Colonic mucosa (tissue), 4 donors: ENCODE data around the gene MAP3K5. TPM values are rescaled to one million over a fixed set of nuclear protein-coding genes. Genes with fewer than 3 reads are reported as not detected.
A peak's percentile ranks its signal among the peaks of the same experiment; 100 is the strongest.
"Not testable (repeated sequence)": the region's sequence is repeated elsewhere in the genome, so short reads cannot be mapped to it uniquely, and the experiment has no call there.

Experiments
- DNase-seq: peaks from one replicate; pipeline ENCODE4 v3.0.0-alpha.2; 2020
- H3K27ac ChIP-seq: fragments of 200-600 bp; one replicate; pipeline ENCODE4 v1.8.0; 2021
- H3K27me3 ChIP-seq: fragments of 200-600 bp; one replicate; pipeline ENCODE4 v1.8.0; 2021
- H3K36me3 ChIP-seq: fragments of 200-600 bp; one replicate; pipeline ENCODE4 v1.8.0; 2021
- H3K4me1 ChIP-seq: fragments of 200-600 bp; one replicate; pipeline ENCODE4 v1.8.0; 2021; ENCODE audit warnings: mild to moderate bottlenecking
- H3K4me3 ChIP-seq: fragments of 200-600 bp; one replicate; pipeline ENCODE4 v1.8.0; 2021
- H3K9ac ChIP-seq, 2 donors: one replicate each; pipeline ENCODE4 v1.7.0; 2013; ENCODE audit warnings: control low read depth in 2 of 2, low read depth in 2 of 2, low read length in 2 of 2
- H3K9me3 ChIP-seq: fragments of 200-600 bp; one replicate; pipeline ENCODE4 v1.8.0; 2021
- CTCF ChIP-seq: fragments of 200-600 bp; IDR thresholded peaks from one replicate; pipeline ENCODE4 v1.8.0; 2022; ENCODE audit warnings: antibody characterized with exemption, mild to moderate bottlenecking
- intact Hi-C: fragments of 100-400 bp; cut with DNase I; formaldehyde crosslinking; loops from one replicate; pipeline ENCODE4 v1.14.1; 2022
- total RNA-seq, 2 donors: library from RNA; stranded (reverse); fragmentation: NEBNext Ultra II Directional in 1 of 2; extraction: Animal tissue kit (Norgen Biotek cat#: 25700) in 1 of 2; gene quantifications; one replicate each; pipeline ENCODE4 v1.2.1, GENCODE V29; 2021
- donor health status: healthy.
- donor health status: DM: no; HTN: no; CAD: no.
- donor health status: DM: no; HTN: no; CAD: no.

MAP3K5 gene
- total RNA-seq, 2 donors from 2014 or later, result 15.3 to 17.1 TPM

GRCh38 chr6:136598048-136598447 lies 194.2 kb downstream of the MAP3K5 start:
- Histone ChIP-seq H3K4me1 (no peaks in the 10 kb centered on the region), H3K36me3 (no peaks in the 10 kb centered on the region), H3K27ac (no peak overlapping the region), H3K27me3 (no peaks in the 10 kb centered on the region), H3K9me3 (no peaks in the 10 kb centered on the region), H3K9ac (no peak overlapping the region), H3K4me3 (no peak overlapping the region)
- TF ChIP-seq CTCF, result no peak
- no peak for DNase-seq
- intact Hi-C loops, result no loop called here

DNA sequence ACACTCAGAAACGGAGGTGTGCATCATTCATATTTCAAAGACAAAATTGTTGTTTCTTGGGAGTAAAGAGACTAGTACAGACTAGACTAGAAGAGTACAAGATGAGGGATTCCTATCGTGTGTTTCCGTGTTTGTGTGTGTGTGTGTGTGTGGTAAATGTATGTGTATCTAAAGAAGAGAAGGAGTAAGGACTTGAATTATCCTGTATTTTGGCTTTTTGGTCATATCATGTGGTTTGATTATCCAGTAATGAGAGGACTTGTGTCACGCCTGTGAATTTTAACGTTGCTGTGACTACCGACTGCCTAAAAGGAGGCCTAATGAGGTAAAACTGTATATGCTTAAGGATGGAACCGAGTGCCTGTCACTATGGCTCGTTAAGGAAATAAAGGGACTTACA lies 197.6 kb downstream of the MAP3K5 start:
- intact Hi-C loops, result no loop called here
- no peaks in the 10 kb centered on the region for H3K9me3 ChIP-seq
- no peak for DNase-seq
- no peaks in the 10 kb centered on the region for H3K4me1 ChIP-seq
- H3K36me3 ChIP-seq, result no peaks in the 10 kb centered on the region
- H3K27ac ChIP-seq, result no peak overlapping the region
- no peak for TF ChIP-seq CTCF
- H3K27me3 ChIP-seq, result no peaks in the 10 kb centered on the region
- H3K4me3 ChIP-seq, result no peak overlapping the region
- H3K9ac ChIP-seq, result no peak overlapping the region

DNA sequence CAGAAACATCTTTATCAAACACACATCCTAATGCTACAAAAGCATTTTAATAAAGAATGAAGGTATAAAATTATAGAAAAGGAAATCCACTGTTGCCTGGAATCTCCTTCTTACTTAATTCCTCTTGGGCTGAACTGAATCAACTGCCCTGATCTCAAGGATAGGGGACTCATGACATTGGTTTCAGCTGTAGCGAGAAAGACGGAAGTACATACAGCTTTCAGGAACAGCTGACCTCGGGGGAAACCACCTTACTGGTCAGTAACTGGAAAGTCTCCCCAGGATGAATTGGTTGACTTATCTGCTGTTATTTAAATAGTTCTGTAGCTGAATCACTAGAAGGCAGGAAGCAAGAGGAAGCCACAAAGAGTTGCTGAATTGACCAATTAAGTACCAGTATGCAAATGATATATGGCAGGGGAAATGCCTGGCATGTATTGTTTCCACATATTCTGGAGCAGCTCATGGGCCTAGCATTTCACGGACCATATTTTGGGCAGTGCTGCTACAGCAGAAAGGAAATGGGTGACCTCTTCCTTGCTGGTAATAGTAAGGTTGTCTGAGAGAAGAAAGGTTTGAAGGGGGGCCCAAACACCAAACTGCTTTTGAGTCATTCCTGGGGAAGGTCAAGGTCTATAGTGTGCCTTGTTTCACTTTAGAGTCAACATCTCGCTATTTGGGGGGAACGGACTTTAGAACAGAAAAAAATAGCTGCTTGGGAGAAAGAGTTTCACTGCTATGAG lies 198.4 kb downstream of the MAP3K5 start:
- TF ChIP-seq CTCF, result no peak
- Histone ChIP-seq H3K36me3 (no peaks in the 10 kb centered on the region), H3K4me1 (no peaks in the 10 kb centered on the region), H3K27me3 (no peaks in the 10 kb centered on the region), H3K4me3 (no peak overlapping the region), H3K9me3 (no peaks in the 10 kb centered on the region), H3K9ac (no peak overlapping the region), H3K27ac (peak overlapping the region; percentile 33)
- intact Hi-C loops, result no loop called here
- no peak for DNase-seq

DNA sequence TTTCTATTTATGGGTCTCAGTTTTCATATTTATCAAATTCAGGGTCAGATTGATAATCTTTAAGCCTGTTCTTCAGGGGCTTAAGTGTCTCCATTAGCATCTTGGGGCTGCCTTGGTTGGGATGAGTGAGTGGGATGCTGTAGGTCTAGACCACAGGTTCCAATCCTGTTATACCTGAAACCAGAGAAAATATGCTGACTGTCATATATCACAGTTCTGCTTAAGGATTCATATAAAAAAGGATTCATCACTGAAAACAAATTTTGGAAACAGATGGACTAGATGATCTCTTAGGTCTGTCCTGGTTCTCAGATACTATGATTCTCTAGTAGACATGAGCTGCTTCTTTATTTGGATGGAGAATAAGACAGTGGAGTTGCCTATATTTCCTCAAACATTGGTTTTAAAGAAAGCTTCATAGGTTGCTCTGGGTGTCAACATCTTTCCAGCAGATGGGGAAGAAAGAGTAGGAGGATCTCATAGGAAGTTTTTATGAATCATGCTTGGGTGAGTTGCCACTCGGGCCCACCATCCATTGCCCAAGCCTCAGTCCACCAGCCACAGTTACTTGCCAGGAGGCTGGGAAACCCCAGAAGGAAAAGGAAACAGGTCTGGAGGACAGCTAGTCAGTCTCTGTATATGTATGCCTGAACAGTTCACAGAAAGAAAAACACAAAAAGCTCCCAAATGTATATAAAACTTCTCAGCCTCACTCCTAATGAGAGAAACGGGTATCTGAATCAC lies 199.2 kb downstream of the MAP3K5 start:
- Histone ChIP-seq H3K9me3 (no peaks in the 10 kb centered on the region), H3K27me3 (no peaks in the 10 kb centered on the region), H3K27ac (peak overlapping the region; percentile 33), H3K36me3 (no peaks in the 10 kb centered on the region), H3K4me1 (no peaks in the 10 kb centered on the region), H3K9ac (no peak overlapping the region), H3K4me3 (no peak overlapping the region)
- TF ChIP-seq CTCF, result no peak
- DNase-seq, result no peak
- intact Hi-C loops, result no loop called here

GRCh38 chr6:136591617-136592016 lies 200.7 kb downstream of the MAP3K5 start:
- no peak overlapping the region for H3K27ac ChIP-seq
- H3K9me3 ChIP-seq, result no peaks in the 10 kb centered on the region
- no peak for TF ChIP-seq CTCF
- H3K27me3 ChIP-seq, result no peaks in the 10 kb centered on the region
- H3K9ac ChIP-seq, result no peak overlapping the region
- DNase-seq, result no peak
- no peaks in the 10 kb centered on the region for H3K36me3 ChIP-seq
- no peaks in the 10 kb centered on the region for H3K4me1 ChIP-seq
- no peak overlapping the region for H3K4me3 ChIP-seq
- intact Hi-C loops, result no loop called here

GRCh38 chr6:136590846-136591245 lies 201.4 kb downstream of the MAP3K5 start:
- DNase-seq, intact Hi-C loops, H3K4me3 ChIP-seq, H3K27me3 ChIP-seq, H3K27ac ChIP-seq, H3K9ac ChIP-seq, H3K9me3 ChIP-seq, H3K36me3 ChIP-seq, H3K4me1 ChIP-seq: not testable (repeated sequence)
